ENCODE data around the gene PHYHIPL. TPM values are rescaled to one million over a fixed set of nuclear protein-coding genes. Genes with fewer than 3 reads are reported as not detected.

The PHYHIPL gene
- total and polyA plus RNA-seq, 2 donors (not counting 3 experiments of a cell fraction or from before 2014, with no cell fraction given), result not detected

DNA sequence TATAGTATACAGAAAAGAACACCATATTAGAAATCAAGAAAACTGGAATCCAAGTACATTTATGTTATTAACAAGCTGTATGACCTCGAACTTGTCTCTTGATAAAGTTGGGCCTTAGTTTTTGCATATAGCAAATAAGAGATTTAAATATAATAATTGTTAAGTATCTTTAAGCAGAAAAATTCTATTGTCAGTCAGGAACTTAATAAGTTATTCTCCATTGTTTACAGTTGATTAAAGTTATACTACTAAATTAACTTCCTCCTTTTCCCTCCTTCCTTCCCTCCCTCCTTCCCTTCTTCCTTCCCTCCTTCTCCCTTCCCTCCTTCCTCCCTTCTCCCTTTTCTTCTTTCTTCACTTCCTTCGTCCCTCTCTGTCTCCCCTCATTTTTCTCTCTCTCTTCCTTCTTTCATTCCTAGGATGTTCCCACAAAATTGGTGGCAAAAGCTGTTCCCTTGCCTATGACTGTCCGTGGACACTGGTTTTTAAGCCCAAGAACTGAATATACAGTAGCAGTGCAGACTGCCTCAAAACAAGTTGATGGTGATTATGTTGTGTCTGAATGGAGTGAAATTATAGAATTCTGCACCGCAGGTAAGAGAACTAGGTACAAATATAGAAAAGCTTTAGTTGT is 59.7 kb downstream of the PHYHIPL start:
- no peaks in the 10 kb centered on the region for H3K4me1 ChIP-seq (ENCODE audit: control insufficient read depth, extremely low read depth, insufficient read depth, low read length)
- no peak overlapping the region for H2AFZ ChIP-seq (ENCODE audit: low read depth, low read length)
- no peaks in the 10 kb centered on the region for H4K20me1 ChIP-seq (replicated peaks; ENCODE audit: control insufficient read depth, extremely low read depth, insufficient read depth, low read length)
- H3K9me1 ChIP-seq (replicated peaks; ENCODE audit: control insufficient read depth, extremely low read depth, insufficient read depth, low read length), result no peaks in the 10 kb centered on the region
- intact Hi-C loops (cut with micrococcal nuclease) (no loop called here), dilution Hi-C loops (cut with MboI; ENCODE audit: extremely low pct_ligation_motif_present, low sequenced_read_pairs) (no loop called here)
- FAIRE-seq (no peak), DNase-seq (ENCODE audit: low read depth, low spot score) (no peak)
- no peaks in the 10 kb centered on the region for H3K9me3 ChIP-seq (replicated peaks; ENCODE audit: control insufficient read depth, insufficient read depth, low read length)
- no TSS peak for BruUV-seq (replicated peaks)
- ChIA-PET POLR2A (no interaction called here), CTCF (interaction anchor here (0.9 to 1.1 kb wide), 2 partner anchors 11 to 705 kb away, joined by 3 to 4 read pairs; no protein-coding TSS in a partner anchor)
- H3K27me3 ChIP-seq (ENCODE audit: control insufficient read depth in 2 of 2, insufficient read depth in 2 of 2, low read length in 2 of 2), result no peaks in the 10 kb centered on the region
- H3K4me3 ChIP-seq (replicated peaks in 1 of 3; ENCODE audit: insufficient read depth in 1 of 3, low read depth in 1 of 3, low read length in 3 of 3), result no peak overlapping the region
- no peaks in the 10 kb centered on the region for H3K36me3 ChIP-seq (ENCODE audit: control insufficient read depth in 2 of 2, extremely low read depth in 1 of 2, insufficient read depth in 2 of 2, low read length in 2 of 2)
- H3K9ac ChIP-seq (replicated peaks; ENCODE audit: extremely low read depth, insufficient read depth, low read length), result no peak overlapping the region
- no peak overlapping the region for H3K27ac ChIP-seq (ENCODE audit: insufficient read depth, low read depth, low read length)
- TF ChIP-seq, protein P1, sequence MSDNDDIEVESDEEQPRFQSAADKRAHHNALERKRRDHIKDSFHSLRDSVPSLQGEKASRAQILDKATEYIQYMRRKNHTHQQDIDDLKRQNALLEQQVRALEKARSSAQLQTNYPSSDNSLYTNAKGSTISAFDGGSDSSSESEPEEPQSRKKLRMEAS (IDR thresholded peaks at IDR 0.05; ENCODE audit: insufficient read depth, insufficient read length), result no peak
- TF ChIP-seq FOS (IDR thresholded peaks at IDR 0.05; ENCODE audit: borderline replicate concordance, insufficient read depth, low read length) (no peak), MYC (IDR thresholded peaks at IDR 0.05; ENCODE audit: low read depth, low read length) (no peak), POLR2A (IDR thresholded peaks at IDR 0.05; ENCODE audit: low read depth, low read length) (no peak), GATA2 (IDR thresholded peaks at IDR 0.05; ENCODE audit: insufficient read depth, insufficient read length, low read depth, low read length) (no peak), POLR2AphosphoS5 (IDR thresholded peaks at IDR 0.05; ENCODE audit: insufficient read depth, low read depth, low read length) (no peak), EZH2 (IDR thresholded peaks at IDR 0.05; ENCODE audit: borderline replicate concordance, low read depth, low read length, severe bottlenecking) (no peak), JUN (IDR thresholded peaks at IDR 0.05; ENCODE audit: borderline replicate concordance, insufficient read depth, insufficient read length, low read depth) (no peak)
- TF ChIP-seq, protein P2, sequence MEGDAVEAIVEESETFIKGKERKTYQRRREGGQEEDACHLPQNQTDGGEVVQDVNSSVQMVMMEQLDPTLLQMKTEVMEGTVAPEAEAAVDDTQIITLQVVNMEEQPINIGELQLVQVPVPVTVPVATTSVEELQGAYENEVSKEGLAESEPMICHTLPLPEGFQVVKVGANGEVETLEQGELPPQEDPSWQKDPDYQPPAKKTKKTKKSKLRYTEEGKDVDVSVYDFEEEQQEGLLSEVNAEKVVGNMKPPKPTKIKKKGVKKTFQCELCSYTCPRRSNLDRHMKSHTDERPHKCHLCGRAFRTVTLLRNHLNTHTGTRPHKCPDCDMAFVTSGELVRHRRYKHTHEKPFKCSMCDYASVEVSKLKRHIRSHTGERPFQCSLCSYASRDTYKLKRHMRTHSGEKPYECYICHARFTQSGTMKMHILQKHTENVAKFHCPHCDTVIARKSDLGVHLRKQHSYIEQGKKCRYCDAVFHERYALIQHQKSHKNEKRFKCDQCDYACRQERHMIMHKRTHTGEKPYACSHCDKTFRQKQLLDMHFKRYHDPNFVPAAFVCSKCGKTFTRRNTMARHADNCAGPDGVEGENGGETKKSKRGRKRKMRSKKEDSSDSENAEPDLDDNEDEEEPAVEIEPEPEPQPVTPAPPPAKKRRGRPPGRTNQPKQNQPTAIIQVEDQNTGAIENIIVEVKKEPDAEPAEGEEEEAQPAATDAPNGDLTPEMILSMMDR (IDR thresholded peaks at IDR 0.05; ENCODE audit: extremely low read depth in 1 of 2, insufficient read depth in 1 of 2, low read depth in 1 of 2, low read length in 2 of 2), result no peak
- no peak overlapping the region for H3K4me2 ChIP-seq (ENCODE audit: insufficient read depth, low read length)
- H3K79me2 ChIP-seq (ENCODE audit: control insufficient read depth, insufficient read depth, low read length), result no peaks in the 10 kb centered on the region

All from endothelial cell of umbilical vein (primary cell).